Suprapubic skin (tissue), 4 donors: Measurements from ENCODE around the gene CFAP45.

Experiments
- POLR2A ChIP-seq, 2 donors: fragments of 450-650 bp; IDR thresholded peaks; one replicate each; pipeline ENCODE4 v1.6.1; 2017; ENCODE audit warnings: antibody characterized with exemption in 2 of 2, mild to moderate bottlenecking in 2 of 2, moderate library complexity in 2 of 2
- POLR2AphosphoS5 ChIP-seq, 3 donors: sonication (generic); formaldehyde crosslinking; IDR thresholded peaks; one replicate each; pipeline ENCODE4 v1.6.1; 2017; ENCODE audit warnings: antibody characterized with exemption in 3 of 3
- TF ChIP-seq, protein P1 (sequence below), 2 donors: fragments of 200-600 bp in 1 of 2; fragments of 450-650 bp in 1 of 2; sonication (generic) in 1 of 2; IDR thresholded peaks; one replicate each; pipeline ENCODE4 v1.5.1; 2016 to 2019; ENCODE audit warnings: antibody characterized with exemption in 2 of 2, mild to moderate bottlenecking in 1 of 2, moderate library complexity in 1 of 2

DNA sequence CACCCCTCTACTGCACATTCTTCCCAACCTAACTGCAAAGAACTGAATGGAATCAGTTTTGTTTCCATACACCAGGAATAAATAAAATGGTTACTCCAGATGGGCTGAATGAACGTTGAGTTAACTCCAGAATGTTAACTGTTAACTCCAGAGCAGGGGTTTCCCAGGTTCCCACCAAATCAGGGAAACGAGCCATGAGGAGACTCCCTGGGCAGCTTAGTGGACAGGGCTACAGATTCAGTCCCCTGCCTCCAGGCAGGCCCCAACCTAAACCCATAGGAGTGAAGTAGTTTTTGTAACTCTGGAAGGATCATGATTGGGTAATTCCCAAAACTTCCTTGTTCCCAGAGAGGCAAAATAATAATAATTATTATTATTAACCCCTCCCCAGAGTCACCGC, 51.6 kb downstream of the CFAP45 start:
- TF ChIP-seq, protein P1, sequence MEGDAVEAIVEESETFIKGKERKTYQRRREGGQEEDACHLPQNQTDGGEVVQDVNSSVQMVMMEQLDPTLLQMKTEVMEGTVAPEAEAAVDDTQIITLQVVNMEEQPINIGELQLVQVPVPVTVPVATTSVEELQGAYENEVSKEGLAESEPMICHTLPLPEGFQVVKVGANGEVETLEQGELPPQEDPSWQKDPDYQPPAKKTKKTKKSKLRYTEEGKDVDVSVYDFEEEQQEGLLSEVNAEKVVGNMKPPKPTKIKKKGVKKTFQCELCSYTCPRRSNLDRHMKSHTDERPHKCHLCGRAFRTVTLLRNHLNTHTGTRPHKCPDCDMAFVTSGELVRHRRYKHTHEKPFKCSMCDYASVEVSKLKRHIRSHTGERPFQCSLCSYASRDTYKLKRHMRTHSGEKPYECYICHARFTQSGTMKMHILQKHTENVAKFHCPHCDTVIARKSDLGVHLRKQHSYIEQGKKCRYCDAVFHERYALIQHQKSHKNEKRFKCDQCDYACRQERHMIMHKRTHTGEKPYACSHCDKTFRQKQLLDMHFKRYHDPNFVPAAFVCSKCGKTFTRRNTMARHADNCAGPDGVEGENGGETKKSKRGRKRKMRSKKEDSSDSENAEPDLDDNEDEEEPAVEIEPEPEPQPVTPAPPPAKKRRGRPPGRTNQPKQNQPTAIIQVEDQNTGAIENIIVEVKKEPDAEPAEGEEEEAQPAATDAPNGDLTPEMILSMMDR (IDR thresholded peaks at IDR 0.05) = no peak
- no peak for TF ChIP-seq POLR2AphosphoS5 (IDR thresholded peaks at IDR 0.05)
- TF ChIP-seq POLR2A (IDR thresholded peaks at IDR 0.05) = no peak
